Loucy (cell line): ENCODE measurements around the gene COL12A1.

ENCODE experiments used
- H2AFZ ChIP-seq: fragments of 200-600 bp; sonication (generic); 2 replicates; pipeline ENCODE4 v1.6.0; 2016; ENCODE audit warnings: antibody characterized with exemption, mild to moderate bottlenecking, low read length, moderate library complexity
- H3F3A ChIP-seq: fragments of 200-600 bp; 2 replicates; pipeline ENCODE4 v1.6.0; 2016; ENCODE audit warnings: antibody characterized with exemption, low read depth, mild to moderate bottlenecking
- H3K27me3 ChIP-seq: fragments of 200-600 bp; sonication (generic); 2 replicates; pipeline ENCODE4 v1.6.1; 2014; ENCODE audit warnings: low read length, mild to moderate bottlenecking; ENCODE audit not compliant: insufficient read depth, poor library complexity, severe bottlenecking
- H3K36me3 ChIP-seq: fragments of 200-600 bp; sonication (generic); 2 replicates; pipeline ENCODE4 v1.6.1; 2016; ENCODE audit warnings: low read length; ENCODE audit not compliant: insufficient read depth
- H3K4me1 ChIP-seq: fragments of 200-600 bp; sonication (generic); 2 replicates; pipeline ENCODE4 v1.5.1; 2014; ENCODE audit warnings: low read length, mild to moderate bottlenecking; ENCODE audit not compliant: insufficient read depth, poor library complexity, severe bottlenecking
- H3K4me2 ChIP-seq: fragments of 200-600 bp; sonication (generic); 2 replicates; pipeline ENCODE4 v1.6.0; 2014; ENCODE audit warnings: antibody characterized with exemption, low read length, low read depth, mild to moderate bottlenecking; ENCODE audit not compliant: poor library complexity, severe bottlenecking
- H3K4me3 ChIP-seq: fragments of 200-600 bp; sonication (generic); 2 replicates; pipeline ENCODE4 v1.5.1; 2014; ENCODE audit warnings: low read length, mild to moderate bottlenecking, mixed read lengths; ENCODE audit not compliant: poor library complexity, severe bottlenecking
- H3K79me2 ChIP-seq: fragments of 200-600 bp; sonication (generic); 2 replicates; pipeline ENCODE4 v1.6.1; 2014; ENCODE audit warnings: low read length; ENCODE audit not compliant: insufficient read depth
- H3K9ac ChIP-seq: fragments of 200-600 bp; sonication (generic); 2 replicates; pipeline ENCODE4 v1.6.0; 2014; ENCODE audit warnings: mild to moderate bottlenecking, low read depth, low read length, moderate library complexity; ENCODE audit not compliant: poor library complexity, severe bottlenecking
- H3K9me2 ChIP-seq: fragments of 200-600 bp; sonication (generic); replicated peaks from 2 replicates; pipeline ENCODE4 v1.6.1; 2016; ENCODE audit warnings: low read depth, low read length, mixed read lengths
- H3K9me3 ChIP-seq: fragments of 200-600 bp; sonication (generic); 2 replicates; pipeline ENCODE4 v1.6.1; 2014; ENCODE audit warnings: mild to moderate bottlenecking, antibody characterized with exemption, low read length, low read depth; ENCODE audit not compliant: insufficient read depth
- H4K20me1 ChIP-seq: fragments of 200-600 bp; sonication (generic); 2 replicates; pipeline ENCODE4 v1.6.0; 2014; ENCODE audit warnings: antibody characterized with exemption, low read length, mild to moderate bottlenecking; ENCODE audit not compliant: insufficient read depth, poor library complexity, severe bottlenecking
- CTCF ChIP-seq: fragments of 200-600 bp; sonication (generic); conservative IDR thresholded peaks from 2 replicates; pipeline ENCODE4 v1.5.1; 2014; ENCODE audit warnings: mild to moderate bottlenecking, antibody characterized with exemption, low read length
- EZH2phosphoT487 ChIP-seq: fragments of 200-600 bp; IDR thresholded peaks from 2 replicates; pipeline ENCODE4 v1.6.1; 2018; ENCODE audit warnings: antibody characterized with exemption, mild to moderate bottlenecking, moderate library complexity, borderline replicate concordance

COL12A1 gene

GRCh38 chr6:75124983-75125382 is 80.9 kb downstream of the COL12A1 start:
- Histone ChIP-seq H3K9ac (no peak overlapping the region), H3K36me3 (no peaks in the 10 kb centered on the region), H2AFZ (no peak overlapping the region), H3K27me3 (no peaks in the 10 kb centered on the region), H3K9me2 (no peaks in the 10 kb centered on the region), H3F3A (no peaks in the 10 kb centered on the region), H4K20me1 (no peaks in the 10 kb centered on the region), H3K4me1 (no peaks in the 10 kb centered on the region), H3K79me2 (no peaks in the 10 kb centered on the region), H3K9me3 (no peaks in the 10 kb centered on the region), H3K4me2 (no peak overlapping the region), H3K4me3 (no peak overlapping the region)
- no peak for TF ChIP-seq EZH2phosphoT487

DNA sequence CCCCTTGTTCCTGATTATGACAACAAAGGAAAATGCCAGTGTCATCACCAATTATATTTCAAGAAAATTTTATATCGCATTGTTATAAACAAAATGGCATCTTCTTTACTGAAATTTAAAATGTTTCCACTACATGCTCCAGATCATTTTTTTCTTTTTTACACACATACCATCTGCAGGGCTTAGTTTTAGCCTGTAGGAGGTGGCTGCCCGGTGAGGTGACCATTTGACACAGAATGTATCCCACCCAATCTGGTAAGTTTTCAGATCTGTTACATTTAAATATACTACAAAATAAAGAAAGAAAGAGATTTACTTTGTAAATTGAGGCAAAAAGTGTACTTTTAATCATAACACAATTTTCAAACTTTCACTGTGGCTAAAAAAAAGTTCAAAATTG is 81.8 kb downstream of the COL12A1 start:
- TF ChIP-seq EZH2phosphoT487 (no peak), CTCF (no peak)
- Histone ChIP-seq H3K9me2 (no peaks in the 10 kb centered on the region), H3K27me3 (no peaks in the 10 kb centered on the region), H3K79me2 (no peaks in the 10 kb centered on the region), H3K4me1 (no peaks in the 10 kb centered on the region), H4K20me1 (no peaks in the 10 kb centered on the region), H3F3A (no peaks in the 10 kb centered on the region), H3K4me3 (no peak overlapping the region), H3K9ac (no peak overlapping the region), H3K4me2 (no peak overlapping the region), H2AFZ (no peak overlapping the region), H3K36me3 (no peaks in the 10 kb centered on the region), H3K9me3 (no peaks in the 10 kb centered on the region)

- Histone ChIP-seq H3K79me2 (no peaks in the 10 kb centered on the region), H2AFZ (no peak overlapping the region), H4K20me1 (no peaks in the 10 kb centered on the region), H3K27me3 (no peaks in the 10 kb centered on the region), H3F3A (no peaks in the 10 kb centered on the region), H3K9ac (no peak overlapping the region), H3K9me3 (no peaks in the 10 kb centered on the region), H3K4me3 (no peak overlapping the region), H3K4me2 (no peak overlapping the region), H3K36me3 (no peaks in the 10 kb centered on the region), H3K4me1 (no peaks in the 10 kb centered on the region), H3K9me2 (0 out of 2 replicates have a peak, but pooled peaks cover 4% of the 10 kb centered on the region)
- TF ChIP-seq EZH2phosphoT487 = no peak
- no peak for TF ChIP-seq CTCF
Measured at GRCh38 chr6:75118925-75119515, 86.8 kb downstream of the COL12A1 start.

DNA sequence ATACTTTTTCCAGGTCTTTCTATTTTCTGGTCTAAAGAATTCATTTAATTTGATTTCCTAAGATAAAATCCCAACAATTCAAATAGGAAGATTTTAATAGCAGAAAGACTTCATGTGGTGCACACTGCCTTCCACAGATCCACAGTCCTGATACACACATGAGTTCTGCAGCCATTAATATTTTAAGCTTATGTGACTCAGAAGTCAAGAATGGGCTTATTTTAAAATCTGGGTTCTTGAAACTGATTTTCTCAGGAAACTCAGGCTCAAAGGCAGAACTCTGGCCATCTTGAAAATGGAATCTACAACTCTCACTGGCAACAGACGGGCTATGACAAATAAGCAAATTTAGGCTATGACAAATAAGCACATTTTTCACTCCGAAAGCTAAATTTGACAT is 88.2 kb downstream of the COL12A1 start:
- H2AFZ ChIP-seq = no peak overlapping the region
- 0 out of 2 replicates have a peak, but pooled peaks cover 4% of the 10 kb centered on the region for H3K9me2 ChIP-seq
- TF ChIP-seq EZH2phosphoT487 (no peak), CTCF (no peak)
- H3K36me3 ChIP-seq = no peaks in the 10 kb centered on the region
- H3F3A ChIP-seq = no peaks in the 10 kb centered on the region
- no peak overlapping the region for H3K9ac ChIP-seq
- H3K9me3 ChIP-seq = no peaks in the 10 kb centered on the region
- no peaks in the 10 kb centered on the region for H3K79me2 ChIP-seq
- H3K4me2 ChIP-seq = no peak overlapping the region
- no peaks in the 10 kb centered on the region for H4K20me1 ChIP-seq
- no peak overlapping the region for H3K4me3 ChIP-seq
- H3K4me1 ChIP-seq = no peaks in the 10 kb centered on the region
- H3K27me3 ChIP-seq = no peaks in the 10 kb centered on the region
